NCI-H345 treated with DMSO at 0.1 percent for 48 hours (cell line): ENCODE results near the gene GPBAR1.

ENCODE experiments used
- DNase-seq: peaks from one replicate; lab custom pipeline; 2025; ENCODE audit not compliant: unreplicated experiment; lab: John Stamatoyannopoulos, UW

GPBAR1 gene

GRCh38 chr2:218260742-218261422, at the start of gene GPBAR1:
Gene GPBAR1 (plus strand): TSS chr2:218261015. CDS start chr2:218262725, 1,710 bp downstream.
- no peak for DNase-seq

- DNase-seq: no peak
These were observed 46.7 kb upstream of the GPBAR1 start for GRCh38 chr2:218214116-218214515.

- no peak for DNase-seq
These were observed 44.5 kb upstream of the GPBAR1 start for GRCh38 chr2:218216336-218216673.

GRCh38 chr2:218216674-218217359, 44.0 kb upstream of the GPBAR1 start, which contains the start of gene ARPC2:
Gene ARPC2 (plus strand): TSS chr2:218217189. CDS start chr2:218217471, 282 bp downstream.
- peak; percentile 80 for DNase-seq

- DNase-seq: no peak
These were observed 43.2 kb upstream of the GPBAR1 start for GRCh38 chr2:218217360-218218267.

- DNase-seq: no peak
These were observed 42.3 kb upstream of the GPBAR1 start for GRCh38 chr2:218218268-218219185.

GRCh38 chr2:218219934-218220333, 40.9 kb upstream of the GPBAR1 start:
- DNase-seq: no peak

GRCh38 chr2:218221000-218221399, 39.8 kb upstream of the GPBAR1 start:
- no peak for DNase-seq

GRCh38 chr2:218223046-218223445, 37.8 kb upstream of the GPBAR1 start:
- DNase-seq: no peak

GRCh38 chr2:218224186-218224585, 36.6 kb upstream of the GPBAR1 start:
- DNase-seq: no peak

- DNase-seq: no peak
These were observed 33.9 kb upstream of the GPBAR1 start for GRCh38 chr2:218226903-218227302.

- DNase-seq: no peak
These were observed 32.3 kb upstream of the GPBAR1 start for GRCh38 chr2:218228366-218229090.

GRCh38 chr2:218229239-218229638, 31.6 kb upstream of the GPBAR1 start:
- no peak for DNase-seq

GRCh38 chr2:218229851-218230250, 31.0 kb upstream of the GPBAR1 start:
- no peak for DNase-seq

- no peak for DNase-seq
These were observed 29.9 kb upstream of the GPBAR1 start for GRCh38 chr2:218230882-218231281.

GRCh38 chr2:218233543-218233942, 27.3 kb upstream of the GPBAR1 start:
- no peak for DNase-seq

GRCh38 chr2:218234521-218234920, 26.3 kb upstream of the GPBAR1 start:
- no peak for DNase-seq

GRCh38 chr2:218235017-218235416, 25.8 kb upstream of the GPBAR1 start:
- no peak for DNase-seq

- no peak for DNase-seq
These were observed 24.0 kb upstream of the GPBAR1 start for GRCh38 chr2:218236829-218237228.

- no peak for DNase-seq
These were observed 21.9 kb upstream of the GPBAR1 start for GRCh38 chr2:218238887-218239286.
